Measurements from ENCODE around the gene KNL1.
"Not testable (repeated sequence)": the region's sequence is repeated elsewhere in the genome, so short reads cannot be mapped to it uniquely, and the experiment has no call there.

Gene KNL1

GRCh38 chr15:40593588-40594428, at the start of gene KNL1:
KNL1 (plus strand) TSS chr15:40594249; CDS start chr15:40602932, 8,683 bp downstream.
- peak; percentile 79 to 81 for DNase-seq (ENCODE audit: low read depth in 2 of 2)

- DNase-seq (ENCODE audit: low read depth in 2 of 2) = no peak
Observed at GRCh38 chr15:40545457-40545856, 48.6 kb upstream of the KNL1 start.

- no peak for DNase-seq (ENCODE audit: low read depth in 2 of 2)
Observed at GRCh38 chr15:40548610-40549009, 45.4 kb upstream of the KNL1 start.

- DNase-seq (ENCODE audit: low read depth in 2 of 2) = no peak
Observed at GRCh38 chr15:40549894-40550293, 44.2 kb upstream of the KNL1 start.

- no peak for DNase-seq (ENCODE audit: low read depth in 2 of 2)
Observed at GRCh38 chr15:40550341-40551037, 43.6 kb upstream of the KNL1 start.

- DNase-seq (ENCODE audit: low read depth in 2 of 2) = no peak
Observed at GRCh38 chr15:40554161-40554525, 39.9 kb upstream of the KNL1 start.

GRCh38 chr15:40555876-40556275, 38.2 kb upstream of the KNL1 start:
- no peak for DNase-seq (ENCODE audit: low read depth in 2 of 2)

GRCh38 chr15:40558952-40559742, 34.9 kb upstream of the KNL1 start:
- no peak for DNase-seq (ENCODE audit: low read depth in 2 of 2)

- DNase-seq (ENCODE audit: low read depth in 2 of 2) = no peak
Observed at GRCh38 chr15:40562691-40563090, 31.4 kb upstream of the KNL1 start.

- DNase-seq (ENCODE audit: low read depth in 2 of 2) = no peak
Observed at GRCh38 chr15:40563426-40563825, 30.6 kb upstream of the KNL1 start.

GRCh38 chr15:40564591-40565332, 29.3 kb upstream of the KNL1 start, which contains the start of gene CCDC32:
CCDC32 (minus strand) TSS chr15:40565042; CDS start chr15:40563015, 2,027 bp downstream.
- DNase-seq (ENCODE audit: low read depth in 2 of 2) = peak; percentile 83 to 92

GRCh38 chr15:40565333-40566238, 28.5 kb upstream of the KNL1 start:
- no peak for DNase-seq (ENCODE audit: low read depth in 2 of 2)

- DNase-seq (ENCODE audit: low read depth in 2 of 2) = no peak
Observed at GRCh38 chr15:40567111-40567510, 26.9 kb upstream of the KNL1 start.

GRCh38 chr15:40569129-40569953, 24.7 kb upstream of the KNL1 start, which contains the start of gene RPUSD2:
RPUSD2 (plus strand) TSS chr15:40569299; CDS start chr15:40569338, 39 bp downstream.
- peak; percentile 89 to 93 for DNase-seq (ENCODE audit: low read depth in 2 of 2)

GRCh38 chr15:40575113-40575512, 18.9 kb upstream of the KNL1 start:
- no peak for DNase-seq (ENCODE audit: low read depth in 2 of 2)

GRCh38 chr15:40576914-40577313, 17.1 kb upstream of the KNL1 start:
- DNase-seq (ENCODE audit: low read depth in 2 of 2) = not testable (repeated sequence)

GRCh38 chr15:40578892-40579291, 15.2 kb upstream of the KNL1 start:
- DNase-seq (ENCODE audit: low read depth in 2 of 2) = no peak

- not testable (repeated sequence) for DNase-seq (ENCODE audit: low read depth in 2 of 2)
Observed at GRCh38 chr15:40581796-40582195, 12.3 kb upstream of the KNL1 start.

- no peak for DNase-seq (ENCODE audit: low read depth in 2 of 2)
Observed at GRCh38 chr15:40582726-40583246, 11.3 kb upstream of the KNL1 start.
